ENCODE results near the gene NFKBIE.

- TF ChIP-seq CTCF (IDR thresholded peaks at IDR 0.05; ENCODE audit: low read length) (no peak), EZH2 (IDR thresholded peaks at IDR 0.05; ENCODE audit: borderline replicate concordance, low read length) (no peak)
Observed at GRCh38 chr6:44286285-44286565, 20.9 kb upstream of the NFKBIE start.

Measured in OCI-LY1 (cell line).